AG10803 (cell line): ENCODE results near the gene OR14A16.

ENCODE experiments used
- DNase-seq: peaks from one replicate; pipeline ENCODE4 v3.0.0; 2010; ENCODE audit warnings: low read depth
- H3K4me3 ChIP-seq: 2 replicates; pipeline ENCODE4 v1.5.1; 2011; ENCODE audit warnings: mild to moderate bottlenecking, low read length, control low read depth
- TF ChIP-seq, protein P1 (sequence below): conservative IDR thresholded peaks from 2 replicates; pipeline ENCODE4 v1.5.1; 2011; ENCODE audit warnings: mild to moderate bottlenecking, low read length, control low read depth, inconsistent platforms

The OR14A16 gene, protein sequence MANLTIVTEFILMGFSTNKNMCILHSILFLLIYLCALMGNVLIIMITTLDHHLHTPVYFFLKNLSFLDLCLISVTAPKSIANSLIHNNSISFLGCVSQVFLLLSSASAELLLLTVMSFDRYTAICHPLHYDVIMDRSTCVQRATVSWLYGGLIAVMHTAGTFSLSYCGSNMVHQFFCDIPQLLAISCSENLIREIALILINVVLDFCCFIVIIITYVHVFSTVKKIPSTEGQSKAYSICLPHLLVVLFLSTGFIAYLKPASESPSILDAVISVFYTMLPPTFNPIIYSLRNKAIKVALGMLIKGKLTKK

DNA sequence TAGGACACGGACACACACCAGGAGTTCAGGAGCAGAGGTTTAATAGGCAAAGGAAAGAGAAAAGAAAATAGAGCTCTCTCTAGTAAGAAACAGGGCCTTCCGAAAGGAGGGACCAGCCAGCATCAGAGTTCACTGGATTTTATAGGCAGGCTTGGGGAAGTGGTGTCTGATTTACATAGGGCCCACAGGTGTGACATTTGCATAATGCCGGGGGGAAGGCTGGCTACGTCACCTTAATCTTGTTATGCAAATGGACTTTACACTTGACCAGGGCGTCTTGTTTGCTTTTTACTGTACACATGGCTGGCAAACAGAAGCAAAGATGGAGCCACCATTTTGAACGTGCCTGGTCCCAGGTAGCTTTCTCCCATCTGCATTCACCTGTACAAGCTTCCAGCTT lies at the start of gene OR14A16:
TSS of gene OR14A16 (minus strand) at position 97 of the 400 bp plus-strand sequence. CDS start 8,390 bp downstream, outside the sequence.
- H3K4me3 ChIP-seq = no peak within 1 kb of the TSS
- TF ChIP-seq, protein P1, sequence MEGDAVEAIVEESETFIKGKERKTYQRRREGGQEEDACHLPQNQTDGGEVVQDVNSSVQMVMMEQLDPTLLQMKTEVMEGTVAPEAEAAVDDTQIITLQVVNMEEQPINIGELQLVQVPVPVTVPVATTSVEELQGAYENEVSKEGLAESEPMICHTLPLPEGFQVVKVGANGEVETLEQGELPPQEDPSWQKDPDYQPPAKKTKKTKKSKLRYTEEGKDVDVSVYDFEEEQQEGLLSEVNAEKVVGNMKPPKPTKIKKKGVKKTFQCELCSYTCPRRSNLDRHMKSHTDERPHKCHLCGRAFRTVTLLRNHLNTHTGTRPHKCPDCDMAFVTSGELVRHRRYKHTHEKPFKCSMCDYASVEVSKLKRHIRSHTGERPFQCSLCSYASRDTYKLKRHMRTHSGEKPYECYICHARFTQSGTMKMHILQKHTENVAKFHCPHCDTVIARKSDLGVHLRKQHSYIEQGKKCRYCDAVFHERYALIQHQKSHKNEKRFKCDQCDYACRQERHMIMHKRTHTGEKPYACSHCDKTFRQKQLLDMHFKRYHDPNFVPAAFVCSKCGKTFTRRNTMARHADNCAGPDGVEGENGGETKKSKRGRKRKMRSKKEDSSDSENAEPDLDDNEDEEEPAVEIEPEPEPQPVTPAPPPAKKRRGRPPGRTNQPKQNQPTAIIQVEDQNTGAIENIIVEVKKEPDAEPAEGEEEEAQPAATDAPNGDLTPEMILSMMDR = no peak
- no peak for DNase-seq

DNA sequence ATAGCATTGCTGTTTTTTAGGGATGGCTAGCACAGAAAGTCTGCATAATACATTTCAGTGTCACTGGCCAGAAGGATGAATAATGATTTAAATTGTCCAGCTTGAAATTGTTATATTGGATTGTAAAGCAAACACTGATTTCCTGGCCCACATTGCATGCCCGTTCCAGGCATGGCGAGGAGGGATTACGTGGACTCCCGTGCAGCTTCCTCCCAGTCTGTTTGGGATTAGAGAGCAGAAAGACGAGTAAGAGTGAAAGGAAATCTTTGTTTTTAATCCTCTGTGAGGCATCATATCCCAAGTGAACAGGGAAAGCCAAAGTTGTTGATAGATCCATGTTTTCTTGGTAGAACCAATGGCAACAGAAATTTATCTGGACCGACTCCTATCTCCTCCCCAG lies 41.5 kb upstream of the OR14A16 start:
- no peak for DNase-seq
- TF ChIP-seq, protein P1 = no peak
- no peak overlapping the region for H3K4me3 ChIP-seq

DNA sequence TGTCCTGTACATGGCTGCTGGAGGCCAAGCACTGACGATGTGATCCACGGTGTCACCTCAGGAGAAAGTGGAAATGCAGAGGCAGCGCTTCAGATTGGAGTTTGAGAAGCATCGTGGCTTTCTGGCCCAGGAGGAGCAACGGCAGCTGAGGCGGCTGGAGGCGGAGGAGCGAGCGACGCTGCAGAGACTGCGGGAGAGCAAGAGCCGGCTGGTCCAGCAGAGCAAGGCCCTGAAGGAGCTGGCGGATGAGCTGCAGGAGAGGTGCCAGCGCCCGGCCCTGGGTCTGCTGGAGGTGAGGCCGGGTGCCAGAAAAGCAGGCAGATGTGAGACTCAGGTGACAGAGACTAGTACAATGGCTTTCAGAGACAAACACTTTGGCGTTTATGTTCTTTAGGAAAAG lies 40.7 kb upstream of the OR14A16 start:
- H3K4me3 ChIP-seq = no peak overlapping the region
- TF ChIP-seq, protein P1 = no peak
- DNase-seq = no peak

DNA sequence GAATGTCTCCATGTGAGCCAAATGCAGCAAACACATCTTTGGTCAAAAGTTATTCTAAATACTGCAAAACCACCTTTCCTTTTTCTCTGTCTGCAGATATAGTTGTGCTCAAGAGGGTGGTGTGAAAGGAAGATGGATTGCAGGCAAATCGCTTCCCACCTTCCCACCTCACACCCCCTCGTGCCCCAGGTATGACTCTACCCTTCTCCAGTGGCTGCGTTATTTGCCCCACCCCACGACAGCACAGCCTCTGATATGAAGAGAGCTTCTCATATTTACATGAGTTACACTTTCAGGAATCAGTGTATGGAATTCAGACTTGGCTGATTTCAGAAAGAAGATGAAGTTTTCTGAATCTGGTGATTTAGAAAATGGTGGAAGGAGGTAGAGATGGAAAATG lies 38.8 kb upstream of the OR14A16 start:
- H3K4me3 ChIP-seq = no peak overlapping the region
- no peak for DNase-seq
- TF ChIP-seq, protein P1 = no peak

DNA sequence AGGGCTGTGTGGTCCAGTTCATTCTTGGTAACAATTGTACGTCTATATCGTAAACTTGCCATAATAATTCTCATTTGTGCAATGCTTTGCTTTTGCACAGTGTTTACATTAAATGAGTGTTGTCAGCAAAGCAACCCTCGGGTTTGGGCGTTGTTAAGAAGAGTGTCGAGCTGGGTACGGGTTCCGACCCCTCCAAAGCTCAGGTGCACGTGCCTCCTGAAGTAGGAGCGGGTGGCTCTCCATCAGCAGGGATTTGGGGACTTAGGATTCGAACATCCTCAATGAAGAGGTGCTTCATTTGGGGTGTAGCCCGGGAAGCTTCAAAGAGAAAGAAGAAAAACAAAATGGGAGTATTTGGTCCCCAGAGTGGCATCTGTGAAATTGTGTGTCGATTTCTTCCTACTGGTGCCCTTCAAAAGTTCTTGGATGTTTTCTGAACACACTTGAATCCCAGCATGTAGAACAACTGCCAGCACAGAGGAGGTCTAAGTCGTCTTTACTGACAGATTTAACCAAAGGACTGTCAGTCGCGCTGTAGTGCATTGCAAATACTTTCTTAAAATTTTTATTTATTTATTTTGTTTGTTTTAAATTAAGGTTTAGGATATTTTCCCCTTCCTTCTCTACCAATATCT lies 34.2 kb upstream of the OR14A16 start:
- H3K4me3 ChIP-seq = no peak overlapping the region
- TF ChIP-seq, protein P1 = no peak
- DNase-seq = no peak

DNA sequence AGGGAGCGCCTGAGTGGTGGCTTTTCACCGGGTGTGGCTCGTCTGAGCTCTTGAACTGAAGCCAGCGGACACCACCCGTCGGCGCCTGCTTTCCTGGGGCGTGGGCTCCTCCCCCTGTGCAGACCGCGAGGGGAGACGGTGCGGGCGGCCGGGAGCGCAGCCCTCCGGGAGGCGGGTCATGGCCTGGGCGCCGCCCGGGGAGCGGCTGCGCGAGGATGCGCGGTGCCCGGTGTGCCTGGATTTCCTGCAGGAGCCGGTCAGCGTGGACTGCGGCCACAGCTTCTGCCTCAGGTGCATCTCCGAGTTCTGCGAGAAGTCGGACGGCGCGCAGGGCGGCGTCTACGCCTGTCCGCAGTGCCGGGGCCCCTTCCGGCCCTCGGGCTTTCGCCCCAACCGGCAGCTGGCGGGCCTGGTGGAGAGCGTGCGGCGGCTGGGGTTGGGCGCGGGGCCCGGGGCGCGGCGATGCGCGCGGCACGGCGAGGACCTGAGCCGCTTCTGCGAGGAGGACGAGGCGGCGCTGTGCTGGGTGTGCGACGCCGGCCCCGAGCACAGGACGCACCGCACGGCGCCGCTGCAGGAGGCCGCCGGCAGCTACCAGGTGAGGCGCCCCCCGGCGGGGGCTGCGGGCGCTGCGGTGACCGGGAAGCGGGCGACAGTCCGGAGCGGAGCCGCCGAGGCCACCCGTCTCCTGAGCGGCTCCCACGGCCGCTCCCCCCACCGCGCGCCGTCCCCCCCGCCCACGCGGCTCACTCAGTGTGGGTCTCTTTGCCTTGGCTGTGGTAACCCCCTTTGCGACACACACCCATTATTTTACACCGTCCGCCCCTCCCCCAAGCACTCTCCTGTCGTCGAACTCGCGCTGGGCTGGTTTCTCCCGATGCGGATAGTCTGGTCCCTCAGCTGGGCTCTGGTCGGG lies 33.4 kb upstream of the OR14A16 start, which contains the start of gene TRIM58:
TSS of gene TRIM58 (plus strand) at position 119 of the 916 bp plus-strand sequence. CDS start at position 179, 60 bp downstream.
- TF ChIP-seq, protein P1 = no peak
- DNase-seq = no peak
- no peak within 1 kb of the TSS for H3K4me3 ChIP-seq
